GM23248 (cell line): ENCODE results near the gene DRC3. TPM values are rescaled to one million over a fixed set of nuclear protein-coding genes. Genes with fewer than 3 reads are reported as not detected.

ENCODE experiments used
- DNase-seq: peaks from one replicate; pipeline ENCODE4 v3.0.0-alpha.2; 2015
- H2AFZ ChIP-seq: fragments of 200-600 bp; sonication (generic); 2 replicates; pipeline ENCODE4 v1.6.1; 2016; ENCODE audit warnings: antibody characterized with exemption
- H3F3A ChIP-seq: fragments of 200-600 bp; sonication (generic); 2 replicates; pipeline ENCODE4 v1.6.1; 2016; ENCODE audit warnings: mild to moderate bottlenecking, antibody characterized with exemption, mixed run types; ENCODE audit not compliant: insufficient read depth
- H3K27ac ChIP-seq: fragments of 200-600 bp; sonication (generic); 2 replicates; pipeline ENCODE4 v1.5.1; 2016; ENCODE audit warnings: mild to moderate bottlenecking
- H3K27me3 ChIP-seq: fragments of 200-600 bp; sonication (generic); replicated peaks from 2 replicates; pipeline ENCODE4 v1.6.1; 2016; ENCODE audit warnings: mild to moderate bottlenecking; ENCODE audit not compliant: insufficient read depth
- H3K36me3 ChIP-seq: fragments of 200-600 bp; sonication (generic); 2 replicates; pipeline ENCODE4 v1.6.1; 2016; ENCODE audit warnings: low read depth, mild to moderate bottlenecking
- H3K4me1 ChIP-seq: fragments of 200-600 bp; sonication (generic); 2 replicates; pipeline ENCODE4 v1.6.1; 2016; ENCODE audit warnings: mild to moderate bottlenecking; ENCODE audit not compliant: insufficient read depth
- H3K4me2 ChIP-seq: fragments of 200-600 bp; sonication (generic); one replicate; pipeline ENCODE4 v1.6.1; 2016; ENCODE audit warnings: mild to moderate bottlenecking; ENCODE audit not compliant: unreplicated experiment
- H3K4me3 ChIP-seq: fragments of 200-600 bp; sonication (generic); 2 replicates; pipeline ENCODE4 v1.5.1; 2016; ENCODE audit warnings: mild to moderate bottlenecking
- H3K79me2 ChIP-seq: fragments of 200-600 bp; sonication (generic); 2 replicates; pipeline ENCODE4 v1.6.1; 2016; ENCODE audit warnings: mild to moderate bottlenecking; ENCODE audit not compliant: insufficient read depth
- H3K9ac ChIP-seq: fragments of 200-600 bp; sonication (generic); 2 replicates; pipeline ENCODE4 v1.6.1; 2016; ENCODE audit warnings: mild to moderate bottlenecking
- H3K9me2 ChIP-seq: fragments of 200-600 bp; sonication (generic); 2 replicates; pipeline ENCODE4 v1.6.1; 2016; ENCODE audit warnings: mixed run types, mild to moderate bottlenecking, moderate library complexity; ENCODE audit not compliant: insufficient read depth
- H3K9me3 ChIP-seq: fragments of 200-600 bp; sonication (generic); one replicate; pipeline ENCODE4 v1.6.1; 2017; ENCODE audit warnings: low read depth
- H4K20me1 ChIP-seq: fragments of 200-600 bp; sonication (generic); 2 replicates; pipeline ENCODE4 v1.6.0; 2016; ENCODE audit not compliant: insufficient read depth
- EZH2 ChIP-seq: fragments of 200-600 bp; sonication (generic); IDR thresholded peaks from 2 replicates; pipeline ENCODE4 v1.6.1; 2018; ENCODE audit warnings: antibody characterized with exemption, mild to moderate bottlenecking; ENCODE audit not compliant: insufficient read depth, poor library complexity, severe bottlenecking
- EZH2phosphoT487 ChIP-seq: fragments of 200-600 bp; sonication (generic); IDR thresholded peaks from 2 replicates; pipeline ENCODE4 v1.6.1; 2018; ENCODE audit warnings: antibody characterized with exemption, moderate library complexity, mild to moderate bottlenecking, low read depth; ENCODE audit not compliant: insufficient read depth
- WGBS, 2 experiments: methylation state at CpG; one replicate each; pipeline ENCODE4 v1.1.6; 2015 to 2017; ENCODE audit warnings: low lambda C conversion rate in 2 of 2, low coverage in 1 of 2; ENCODE audit errors: missing lambda C conversion rate in 2 of 2; 5-methylcytosine and 5-hydroxymethylcytosine counted together
- in situ Hi-C: fragments of 300-500 bp; cut with MboI; formaldehyde crosslinking; loops from 2 replicates; pipeline ENCODE4 v1.15.0; 2020
- polyA plus RNA-seq: library from polyadenylated mRNA; unstranded; fragments of >200 nt; fragmentation: Nextera tagmentation; extraction: Ambion mirVana; gene quantifications from 2 replicates; pipeline ENCODE4 v1.2.1, GENCODE V29; 2016
- total RNA-seq: library from RNA; depleted of rRNA; stranded (reverse); fragments of >200 nt; shearing (Covaris generic); gene quantifications from 2 replicates; pipeline ENCODE4 v1.2.3, GENCODE V29; 2014

Gene DRC3
- total and polyA plus RNA-seq, 2 experiments from 2014 or later: 3.2 to 3.6 TPM

GRCh38 chr17:18025945-18026776 is 53.5 kb downstream of the DRC3 start:
- Histone ChIP-seq H3K9ac (peak overlapping the region; percentile 59), H3K36me3 (no peaks in the 10 kb centered on the region), H3K79me2 (no peaks in the 10 kb centered on the region; the same call in 1 of the 2 replicates), H4K20me1 (no peaks in the 10 kb centered on the region), H3K27ac (peak overlapping the region; percentile 87), H3K4me1 (peaks cover 23% of the 10 kb centered on the region), H3K4me3 (no peak overlapping the region), H3F3A (peaks cover 13% of the 10 kb centered on the region; the same call in 1 of the 2 replicates), H3K9me3 (no peaks in the 10 kb centered on the region), H2AFZ (no peak overlapping the region), H3K9me2 (no peaks in the 10 kb centered on the region), H3K4me2 (peak overlapping the region; percentile 63), H3K27me3 (no peaks in the 10 kb centered on the region)
- in situ Hi-C loops: loop anchor here (10.0 to 25.0 kb wide), 2 partner anchors 131 to 339 kb away; partner anchors contain the start of gene RAI1
- WGBS, 2 experiments: 28 to 29% methylated on average over 10 to 11 of the region's 11 CpGs
- DNase-seq: peak; percentile 97
- no peak for TF ChIP-seq EZH2phosphoT487
- no peak for TF ChIP-seq EZH2

- 63 to 68% methylated on average over 6 of the region's 6 CpGs for WGBS, 2 experiments
- no peak overlapping the region for H3K27ac ChIP-seq
- H3K9me2 ChIP-seq: no peaks in the 10 kb centered on the region
- H3K4me3 ChIP-seq: no peak overlapping the region
- no peak overlapping the region for H2AFZ ChIP-seq
- TF ChIP-seq EZH2: no peak
- no peak for TF ChIP-seq EZH2phosphoT487
- no peak overlapping the region for H3K4me2 ChIP-seq
- DNase-seq: no peak
- no peaks in the 10 kb centered on the region for H4K20me1 ChIP-seq
- H3K9ac ChIP-seq: peak overlapping the region; percentile 59; the same call in 1 of the 2 replicates
- peaks cover under 1% of the 10 kb centered on the region; the same call in 1 of the 2 replicates for H3K79me2 ChIP-seq
- no peaks in the 10 kb centered on the region for H3K9me3 ChIP-seq
- H3K36me3 ChIP-seq: no peaks in the 10 kb centered on the region
- no peaks in the 10 kb centered on the region for H3K27me3 ChIP-seq
- in situ Hi-C loops: loop anchor here (10.0 to 25.0 kb wide), 2 partner anchors 132 to 340 kb away; partner anchors contain the start of gene RAI1
- H3F3A ChIP-seq: peaks cover 13% of the 10 kb centered on the region; the same call in 1 of the 2 replicates
- peaks cover 23% of the 10 kb centered on the region for H3K4me1 ChIP-seq
These were observed 54.6 kb downstream of the DRC3 start for GRCh38 chr17:18027280-18027679.

GRCh38 chr17:18028114-18028951 is 55.7 kb downstream of the DRC3 start:
- Histone ChIP-seq H3F3A (peaks cover 13% of the 10 kb centered on the region; the same call in 1 of the 2 replicates), H2AFZ (no peak overlapping the region), H3K79me2 (peaks cover 11% of the 10 kb centered on the region), H4K20me1 (no peaks in the 10 kb centered on the region), H3K27ac (no peak overlapping the region), H3K27me3 (no peaks in the 10 kb centered on the region), H3K9me2 (no peaks in the 10 kb centered on the region), H3K4me2 (no peak overlapping the region), H3K36me3 (no peaks in the 10 kb centered on the region), H3K4me3 (no peak overlapping the region), H3K9ac (no peak overlapping the region), H3K9me3 (no peaks in the 10 kb centered on the region), H3K4me1 (peaks cover 23% of the 10 kb centered on the region)
- no peak for TF ChIP-seq EZH2
- no peak for TF ChIP-seq EZH2phosphoT487
- DNase-seq: no peak
- 82 to 84% methylated on average over 11 of the region's 11 CpGs for WGBS, 2 experiments
- in situ Hi-C loops: loop anchor here (10.0 to 25.0 kb wide), 2 partner anchors 134 to 341 kb away; partner anchors contain the start of gene RAI1

GRCh38 chr17:18028952-18029540 is 56.4 kb downstream of the DRC3 start:
- Histone ChIP-seq H3K9me2 (no peaks in the 10 kb centered on the region), H2AFZ (no peak overlapping the region), H3K4me1 (peaks cover 23% of the 10 kb centered on the region), H3K27me3 (no peaks in the 10 kb centered on the region), H3K27ac (no peak overlapping the region), H3K79me2 (peaks cover 16% of the 10 kb centered on the region), H3K4me3 (no peak overlapping the region), H4K20me1 (no peaks in the 10 kb centered on the region), H3K36me3 (no peaks in the 10 kb centered on the region), H3F3A (peaks cover 13% of the 10 kb centered on the region; the same call in 1 of the 2 replicates), H3K9me3 (no peaks in the 10 kb centered on the region), H3K4me2 (no peak overlapping the region), H3K9ac (no peak overlapping the region)
- in situ Hi-C loops: loop anchor here (10.0 to 25.0 kb wide), 2 partner anchors 134 to 342 kb away; partner anchors contain the start of gene RAI1
- no peak for DNase-seq
- TF ChIP-seq EZH2 (no peak), EZH2phosphoT487 (no peak)
- 91 to 93% methylated on average over 8 of the region's 8 CpGs for whole genome bisulfite sequencing, 2 experiments
